B cell (primary cell): Measurements from ENCODE around the gene PRKCA. TPM values are rescaled to one million over a fixed set of nuclear protein-coding genes. Genes with fewer than 3 reads are reported as not detected.

Experiments used
- ATAC-seq: fragments of 200-7000 bp; cut with Tn5 transposase; one replicate; pipeline ENCODE4 v1.10.0; 2021; ENCODE audit warnings: low read depth, mild to moderate bottlenecking, moderate number of reproducible peaks, moderate library complexity
- CTCF ChIA-PET: fragments of 350-600 bp; sonication (Branson Sonifier 250); formaldehyde crosslinking; loops from one replicate; lab custom pipeline; 2021; ENCODE audit warnings: antibody characterized with exemption, inconsistent platforms; lab: Charles Lee
- POLR2A ChIA-PET: fragments of 350-600 bp; sonication (Branson Sonifier 250); formaldehyde crosslinking; loops from one replicate; lab custom pipeline; 2021; ENCODE audit warnings: antibody characterized with exemption; lab: Charles Lee
- DNase-seq: peaks from one replicate; pipeline ENCODE4 v3.0.0; 2013
- H2AFZ ChIP-seq: 2 replicates; pipeline ENCODE4 v1.6.1; 2012; ENCODE audit warnings: mild to moderate bottlenecking, low read depth, low read length; ENCODE audit not compliant: insufficient read depth, poor library complexity, severe bottlenecking
- H3K27ac ChIP-seq, 2 donors: 1 replicate in 1 of 2; 2 replicates in 1 of 2; pipeline ENCODE4 v1.5.1; 2012 to 2013; ENCODE audit warnings: low read length in 2 of 2, mild to moderate bottlenecking in 2 of 2, moderate library complexity in 1 of 2
- H3K27me3 ChIP-seq, 4 experiments: fragments of 200-600 bp in 1 of 4; sonication (generic) in 1 of 4; replicated peaks in 1 of 4; 1 replicate in 2 of 4; 2 replicates in 2 of 4; pipeline versions ENCODE4 v1.6.1 to v1.7.0; 2013 to 2016; ENCODE audit warnings: low read length in 3 of 4, mild to moderate bottlenecking in 2 of 4, mixed read lengths in 1 of 4, moderate library complexity in 1 of 4; ENCODE audit not compliant: insufficient read depth in 4 of 4, control insufficient read depth in 3 of 4; ENCODE audit errors: control extremely low read depth in 1 of 4
- H3K36me3 ChIP-seq, 2 experiments: replicated peaks in 1 of 2; 1 replicate in 1 of 2; 2 replicates in 1 of 2; pipeline versions ENCODE4 v1.6.1 to v1.7.1; 2013; ENCODE audit warnings: low read length in 1 of 2; ENCODE audit not compliant: insufficient read depth in 2 of 2, control insufficient read depth in 1 of 2; ENCODE audit errors: control extremely low read depth in 1 of 2, extremely low read depth in 1 of 2
- H3K4me1 ChIP-seq, 2 donors: fragments of 200-600 bp in 1 of 2; sonication (generic) in 1 of 2; 1 replicate in 1 of 2; 2 replicates in 1 of 2; pipeline versions ENCODE4 v1.5.1 to v1.6.1; 2013 to 2017; ENCODE audit warnings: low read length in 2 of 2; ENCODE audit not compliant: control insufficient read depth in 2 of 2, insufficient read depth in 2 of 2
- H3K4me2 ChIP-seq: replicated peaks from 2 replicates; pipeline ENCODE3; 2012; ENCODE audit warnings: mild to moderate bottlenecking, low read depth, low read length; ENCODE audit not compliant: poor library complexity, severe bottlenecking
- H3K4me3 ChIP-seq, 5 experiments: fragments of 200-600 bp in 1 of 5; sonication (generic) in 1 of 5; 1 replicate in 3 of 5; 2 replicates in 2 of 5; pipeline versions ENCODE4 v1.5.1 to v1.7.0; 2011 to 2016; ENCODE audit warnings: low read length in 4 of 5, mild to moderate bottlenecking in 4 of 5, low read depth in 2 of 5, control low read depth in 1 of 5, moderate library complexity in 1 of 5; ENCODE audit not compliant: insufficient read depth in 1 of 5; ENCODE audit errors: control extremely low read depth in 1 of 5, extremely low read depth in 1 of 5
- H3K79me2 ChIP-seq: fragments of 200-600 bp; sonication (generic); one replicate; pipeline ENCODE4 v1.6.0; 2016; ENCODE audit warnings: low read length; ENCODE audit not compliant: control insufficient read depth, insufficient read depth
- H3K9ac ChIP-seq: fragments of 200-600 bp; sonication (generic); 2 replicates; pipeline ENCODE4 v1.6.1; 2017; ENCODE audit warnings: mild to moderate bottlenecking, low read length, moderate library complexity
- H3K9me3 ChIP-seq, 3 donors: one replicate each; pipeline versions ENCODE4 v1.6.1 to v1.7.1; 2013; ENCODE audit warnings: low read length in 2 of 3; ENCODE audit not compliant: control insufficient read depth in 2 of 3, insufficient read depth in 1 of 3; ENCODE audit errors: control extremely low read depth in 1 of 3
- H4K20me1 ChIP-seq: 2 replicates; pipeline ENCODE4 v1.6.0; 2012; ENCODE audit warnings: mild to moderate bottlenecking, low read length; ENCODE audit not compliant: insufficient read depth, control insufficient read depth, poor library complexity, severe bottlenecking
- H3K27ac Mint-ChIP-seq: one replicate; pipeline ENCODE4 v1.8.0; 2021; ENCODE audit warnings: mixed read lengths
- H3K27me3 Mint-ChIP-seq: one replicate; pipeline ENCODE4 v1.8.0; 2021; ENCODE audit warnings: mixed read lengths
- H3K4me1 Mint-ChIP-seq: one replicate; pipeline ENCODE4 v1.8.0; 2021; ENCODE audit warnings: mixed read lengths
- H3K4me3 Mint-ChIP-seq: one replicate; pipeline ENCODE4 v1.8.0; 2021; ENCODE audit warnings: mixed read lengths
- H3K9me3 Mint-ChIP-seq: one replicate; pipeline ENCODE4 v1.8.0; 2022; ENCODE audit warnings: mixed read lengths; ENCODE audit not compliant: insufficient read depth
- EZH2 ChIP-seq: IDR thresholded peaks from 2 replicates; pipeline ENCODE4 v1.6.1; 2012; ENCODE audit warnings: borderline replicate concordance, low read depth, mild to moderate bottlenecking, moderate library complexity, low read length; ENCODE audit not compliant: insufficient read depth, poor library complexity, severe bottlenecking
- WGBS: methylation state at CpG from one replicate; pipeline ENCODE4 v1.1.5; 2013; ENCODE audit warnings: missing lambda C conversion rate; ENCODE audit not compliant: insufficient coverage; 5-methylcytosine and 5-hydroxymethylcytosine counted together
- intact Hi-C: fragments of 100-400 bp; cut with micrococcal nuclease; formaldehyde crosslinking; loops from one replicate; pipeline ENCODE4 v1.10.0; 2022
- polyA plus RNA-seq: library from polyadenylated mRNA; depleted of rRNA; stranded (reverse); fragments of >200 nt; gene quantifications from 2 replicates; pipeline ENCODE4 v1.2.3, GENCODE V29; 2012
- total RNA-seq, 2 donors: library from RNA; stranded (reverse); fragments of 120-200 nt in 1 of 2; gene quantifications; 1 replicate in 1 of 2; 2 replicates in 1 of 2; pipeline versions ENCODE4 v1.2.3 to v1.2.4, GENCODE V29; 2013 to 2022
- TF ChIP-seq, protein P1 (sequence below): fragments of 200-600 bp; IDR thresholded peaks from one replicate; pipeline ENCODE4 v1.8.0; 2022; ENCODE audit warnings: antibody characterized with exemption, mild to moderate bottlenecking

Gene PRKCA
- total and polyA plus RNA-seq, 2 donors (not counting 1 experiment from before 2014, with no cell fraction given), result 0.33 to 7.7 TPM

DNA sequence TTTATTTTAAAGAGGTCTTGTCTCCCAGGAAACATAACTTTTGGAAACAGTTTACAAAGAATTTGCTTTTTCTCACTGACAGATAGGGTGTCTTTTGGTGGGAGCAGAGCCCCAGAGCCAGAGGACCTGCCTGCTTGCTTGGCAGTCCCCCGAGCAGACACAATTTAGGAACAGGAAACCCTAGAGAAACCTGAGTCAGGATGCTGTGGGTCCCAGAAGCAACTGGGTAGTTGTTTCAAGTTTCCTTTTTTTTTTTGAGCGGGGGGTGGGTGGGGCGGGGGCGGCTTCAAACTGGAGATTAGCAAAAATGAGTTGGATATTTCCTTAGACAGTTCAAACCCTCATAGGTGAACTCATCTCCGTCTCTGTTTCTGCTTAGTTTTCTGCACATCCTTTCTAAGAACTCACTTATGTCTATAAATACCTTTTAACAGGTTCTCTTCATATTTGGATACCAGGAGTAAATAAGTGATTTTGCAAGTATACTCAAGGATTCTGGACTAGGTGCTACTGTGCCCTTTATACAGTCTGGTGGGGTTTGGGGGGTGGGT lies 135.1 kb downstream of the PRKCA start:
- ATAC-seq, result no peak
- Histone ChIP-seq H3K27me3 (no peaks in the 10 kb centered on the region), H3K4me1 (peaks cover 21 to 30% of the 10 kb centered on the region in 2 donors), H3K36me3 (no peaks in the 10 kb centered on the region), H3K4me2 (no peak overlapping the region), H4K20me1 (no peaks in the 10 kb centered on the region), H3K27ac (no peak overlapping the region), H3K4me3 (no peak overlapping the region), H3K9me3 (peaks cover 2 to 22% (median 19%) of the 10 kb centered on the region in 3 donors), H3K9ac (no peak overlapping the region), H3K79me2 (no peaks in the 10 kb centered on the region), H2AFZ (no peak overlapping the region)
- no peak overlapping the region for H3K4me3 Mint-ChIP-seq
- no peaks in the 10 kb centered on the region for H3K27me3 Mint-ChIP-seq
- TF ChIP-seq EZH2, result no peak
- TF ChIP-seq, protein P1, sequence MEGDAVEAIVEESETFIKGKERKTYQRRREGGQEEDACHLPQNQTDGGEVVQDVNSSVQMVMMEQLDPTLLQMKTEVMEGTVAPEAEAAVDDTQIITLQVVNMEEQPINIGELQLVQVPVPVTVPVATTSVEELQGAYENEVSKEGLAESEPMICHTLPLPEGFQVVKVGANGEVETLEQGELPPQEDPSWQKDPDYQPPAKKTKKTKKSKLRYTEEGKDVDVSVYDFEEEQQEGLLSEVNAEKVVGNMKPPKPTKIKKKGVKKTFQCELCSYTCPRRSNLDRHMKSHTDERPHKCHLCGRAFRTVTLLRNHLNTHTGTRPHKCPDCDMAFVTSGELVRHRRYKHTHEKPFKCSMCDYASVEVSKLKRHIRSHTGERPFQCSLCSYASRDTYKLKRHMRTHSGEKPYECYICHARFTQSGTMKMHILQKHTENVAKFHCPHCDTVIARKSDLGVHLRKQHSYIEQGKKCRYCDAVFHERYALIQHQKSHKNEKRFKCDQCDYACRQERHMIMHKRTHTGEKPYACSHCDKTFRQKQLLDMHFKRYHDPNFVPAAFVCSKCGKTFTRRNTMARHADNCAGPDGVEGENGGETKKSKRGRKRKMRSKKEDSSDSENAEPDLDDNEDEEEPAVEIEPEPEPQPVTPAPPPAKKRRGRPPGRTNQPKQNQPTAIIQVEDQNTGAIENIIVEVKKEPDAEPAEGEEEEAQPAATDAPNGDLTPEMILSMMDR, result no peak
- H3K9me3 Mint-ChIP-seq, result peaks cover 8% of the 10 kb centered on the region
- ChIA-PET POLR2A (no interaction called here), CTCF (no interaction called here)
- intact Hi-C loops, result no loop called here
- no peak overlapping the region for H3K27ac Mint-ChIP-seq
- no CpG with 5 or more reads among the region's 5 CpGs for WGBS
- no peak for DNase-seq
- H3K4me1 Mint-ChIP-seq, result peaks cover 29% of the 10 kb centered on the region

DNA sequence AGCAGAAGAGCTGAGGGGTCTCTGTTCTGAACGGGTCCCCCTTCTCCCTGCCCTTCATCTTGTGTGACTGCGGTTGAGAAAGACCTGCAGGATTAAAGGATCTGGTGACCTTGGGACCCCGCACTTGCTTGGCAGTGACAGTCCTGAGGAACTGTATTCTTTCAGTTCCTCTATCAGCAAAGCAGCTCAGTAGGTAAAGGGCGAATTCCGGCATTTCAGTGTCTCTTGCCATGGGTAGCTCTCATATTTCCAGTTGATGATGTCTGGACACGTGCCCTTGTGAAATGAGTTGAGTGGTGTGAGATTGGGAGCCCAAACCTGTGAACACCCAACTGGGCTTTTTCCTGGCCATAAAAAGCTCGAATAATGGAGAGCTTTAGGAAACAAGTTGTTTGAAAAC lies 135.7 kb downstream of the PRKCA start:
- 56% methylated on average over 4 of the region's 7 CpGs for WGBS
- H3K9me3 ChIP-seq, result peaks cover 2 to 22% (median 19%) of the 10 kb centered on the region in 3 donors
- H2AFZ ChIP-seq, result no peak overlapping the region
- ATAC-seq (no peak), DNase-seq (no peak)
- H3K27ac Mint-ChIP-seq, result no peak overlapping the region
- H4K20me1 ChIP-seq, result no peaks in the 10 kb centered on the region
- no peaks in the 10 kb centered on the region for H3K79me2 ChIP-seq
- H3K27me3 Mint-ChIP-seq, result no peaks in the 10 kb centered on the region
- no peak overlapping the region for H3K27ac ChIP-seq
- H3K36me3 ChIP-seq, result no peaks in the 10 kb centered on the region
- peaks cover 27 to 36% of the 10 kb centered on the region in 2 donors for H3K4me1 ChIP-seq
- no peak overlapping the region for H3K4me3 ChIP-seq
- H3K9me3 Mint-ChIP-seq, result peaks cover 8% of the 10 kb centered on the region
- H3K9ac ChIP-seq, result no peak overlapping the region
- POLR2A ChIA-PET, result no interaction called here
- peaks cover 35% of the 10 kb centered on the region for H3K4me1 Mint-ChIP-seq
- TF ChIP-seq, protein P1, result no peak
- TF ChIP-seq EZH2, result no peak
- H3K4me3 Mint-ChIP-seq, result no peak overlapping the region
- intact Hi-C loops, result no loop called here
- no peaks in the 10 kb centered on the region for H3K27me3 ChIP-seq
- no peak overlapping the region for H3K4me2 ChIP-seq
- CTCF ChIA-PET, result no interaction called here
